Measurements from ENCODE around the gene RYR1.

DNA sequence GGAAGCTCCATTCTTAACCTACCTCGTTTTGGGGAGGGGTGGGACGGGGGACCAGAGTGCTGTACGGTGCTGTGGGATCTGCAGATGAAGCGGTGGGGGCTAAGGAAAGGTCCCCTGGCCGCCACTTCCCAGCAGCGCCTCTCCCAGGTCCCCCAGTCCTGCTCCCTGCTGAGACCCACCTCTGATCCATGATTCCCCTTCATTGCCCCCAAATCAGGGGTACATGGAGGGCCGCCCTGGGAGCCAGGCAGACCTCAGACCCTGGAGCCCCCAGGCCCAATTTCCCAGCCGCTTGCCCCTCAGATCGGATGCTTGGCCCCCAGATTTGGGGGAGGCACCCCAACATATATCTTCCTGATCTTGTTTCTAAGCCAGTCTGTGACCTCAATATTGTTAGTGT is 34.4 kb upstream of the RYR1 start:
- TF ChIP-seq SP1 (IDR thresholded peaks at IDR 0.05; ENCODE audit: low read depth) (no peak), POLR2A (IDR thresholded peaks at IDR 0.05; ENCODE audit: borderline replicate concordance, extremely low read depth, insufficient read depth, insufficient read length) (no peak), YY1 (IDR thresholded peaks at IDR 0.05; ENCODE audit: extremely low read depth, insufficient replicate concordance, low read depth, low read length) (no peak), ZFX (IDR thresholded peaks at IDR 0.05) (no peak), SIN3A (IDR thresholded peaks at IDR 0.05; ENCODE audit: low read depth) (no peak), EZH2 (IDR thresholded peaks at IDR 0.05) (no peak), ELF1 (IDR thresholded peaks at IDR 0.05; ENCODE audit: borderline replicate concordance, low read depth) (no peak), JUND (IDR thresholded peaks at IDR 0.05) (no peak)
- TF ChIP-seq, protein P1, sequence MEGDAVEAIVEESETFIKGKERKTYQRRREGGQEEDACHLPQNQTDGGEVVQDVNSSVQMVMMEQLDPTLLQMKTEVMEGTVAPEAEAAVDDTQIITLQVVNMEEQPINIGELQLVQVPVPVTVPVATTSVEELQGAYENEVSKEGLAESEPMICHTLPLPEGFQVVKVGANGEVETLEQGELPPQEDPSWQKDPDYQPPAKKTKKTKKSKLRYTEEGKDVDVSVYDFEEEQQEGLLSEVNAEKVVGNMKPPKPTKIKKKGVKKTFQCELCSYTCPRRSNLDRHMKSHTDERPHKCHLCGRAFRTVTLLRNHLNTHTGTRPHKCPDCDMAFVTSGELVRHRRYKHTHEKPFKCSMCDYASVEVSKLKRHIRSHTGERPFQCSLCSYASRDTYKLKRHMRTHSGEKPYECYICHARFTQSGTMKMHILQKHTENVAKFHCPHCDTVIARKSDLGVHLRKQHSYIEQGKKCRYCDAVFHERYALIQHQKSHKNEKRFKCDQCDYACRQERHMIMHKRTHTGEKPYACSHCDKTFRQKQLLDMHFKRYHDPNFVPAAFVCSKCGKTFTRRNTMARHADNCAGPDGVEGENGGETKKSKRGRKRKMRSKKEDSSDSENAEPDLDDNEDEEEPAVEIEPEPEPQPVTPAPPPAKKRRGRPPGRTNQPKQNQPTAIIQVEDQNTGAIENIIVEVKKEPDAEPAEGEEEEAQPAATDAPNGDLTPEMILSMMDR (IDR thresholded peaks at IDR 0.05 in 2 of 3, conservative IDR thresholded peaks at IDR 0.05 in 1 of 3; ENCODE audit: borderline replicate concordance in 1 of 3, insufficient read depth in 1 of 3, low read depth in 2 of 3, low read length in 2 of 3): no peak
- TF ChIP-seq, protein P2, sequence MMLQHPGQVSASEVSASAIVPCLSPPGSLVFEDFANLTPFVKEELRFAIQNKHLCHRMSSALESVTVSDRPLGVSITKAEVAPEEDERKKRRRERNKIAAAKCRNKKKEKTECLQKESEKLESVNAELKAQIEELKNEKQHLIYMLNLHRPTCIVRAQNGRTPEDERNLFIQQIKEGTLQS (IDR thresholded peaks at IDR 0.05): no peak

Data from HCT116 (cell line).